LNCAP (cell line): Measurements from ENCODE around the gene DNAH1.

Source experiments
- CTCF ChIP-seq: fragments of 450-650 bp; IDR thresholded peaks from 2 replicates; pipeline ENCODE4 v1.5.1; 2017; ENCODE audit warnings: mild to moderate bottlenecking

The DNAH1 gene

GRCh38 chr3:52444860-52445793 is 129.0 kb downstream of the DNAH1 start, which contains the start of gene SEMA3G:
Gene SEMA3G, minus strand, starts transcription at chr3:52445103. Its CDS starts 76 bp downstream, at chr3:52445027.
- peak; percentile 42 for TF ChIP-seq CTCF

- TF ChIP-seq CTCF = no peak
Observed at GRCh38 chr3:52446042-52446441, 129.9 kb downstream of the DNAH1 start.

GRCh38 chr3:52446631-52447511 is 130.8 kb downstream of the DNAH1 start:
- TF ChIP-seq CTCF = peak; percentile 100

GRCh38 chr3:52447512-52448355 is 131.6 kb downstream of the DNAH1 start:
- no peak for TF ChIP-seq CTCF
